Measurements from ENCODE around the gene NUP210.

Gene NUP210

DNA sequence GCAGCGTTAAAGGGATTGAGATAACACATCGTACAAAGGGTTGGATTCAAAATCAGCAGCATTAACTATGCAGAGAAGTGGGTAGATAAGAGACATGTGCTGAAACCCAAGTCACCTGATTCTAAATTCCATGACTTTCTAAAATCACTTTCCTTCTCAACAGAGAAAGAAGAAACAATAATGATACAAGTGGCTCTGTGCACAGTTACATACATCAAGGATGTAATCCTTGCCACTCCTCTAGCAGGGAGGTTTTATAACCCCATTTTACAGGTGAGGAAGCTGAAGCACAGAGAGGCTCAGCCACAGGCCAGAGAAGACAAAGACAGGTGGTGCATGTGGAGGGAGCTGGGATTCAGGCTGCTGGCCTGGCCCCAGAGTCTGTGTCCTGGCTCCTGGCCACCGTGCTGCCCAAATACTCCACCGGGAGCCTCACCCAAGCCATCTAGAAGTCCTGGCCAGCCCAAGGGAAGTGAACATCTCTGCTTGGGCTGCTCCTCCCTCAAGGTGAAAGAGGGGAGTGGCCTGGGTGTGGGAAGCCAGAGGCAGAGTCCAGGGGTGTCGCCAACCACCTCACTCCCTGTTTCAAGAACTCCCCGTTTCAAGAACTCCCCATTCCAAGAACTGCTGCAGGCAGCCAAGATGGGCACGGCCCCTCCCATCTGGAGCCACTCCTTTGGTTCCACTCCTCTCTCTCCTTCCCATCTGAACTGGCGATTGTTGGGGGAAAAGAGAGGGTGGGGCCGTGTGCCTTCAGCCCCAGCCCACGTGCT lies 147.1 kb downstream of the NUP210 start:
- DNase-seq: no peak

DNA sequence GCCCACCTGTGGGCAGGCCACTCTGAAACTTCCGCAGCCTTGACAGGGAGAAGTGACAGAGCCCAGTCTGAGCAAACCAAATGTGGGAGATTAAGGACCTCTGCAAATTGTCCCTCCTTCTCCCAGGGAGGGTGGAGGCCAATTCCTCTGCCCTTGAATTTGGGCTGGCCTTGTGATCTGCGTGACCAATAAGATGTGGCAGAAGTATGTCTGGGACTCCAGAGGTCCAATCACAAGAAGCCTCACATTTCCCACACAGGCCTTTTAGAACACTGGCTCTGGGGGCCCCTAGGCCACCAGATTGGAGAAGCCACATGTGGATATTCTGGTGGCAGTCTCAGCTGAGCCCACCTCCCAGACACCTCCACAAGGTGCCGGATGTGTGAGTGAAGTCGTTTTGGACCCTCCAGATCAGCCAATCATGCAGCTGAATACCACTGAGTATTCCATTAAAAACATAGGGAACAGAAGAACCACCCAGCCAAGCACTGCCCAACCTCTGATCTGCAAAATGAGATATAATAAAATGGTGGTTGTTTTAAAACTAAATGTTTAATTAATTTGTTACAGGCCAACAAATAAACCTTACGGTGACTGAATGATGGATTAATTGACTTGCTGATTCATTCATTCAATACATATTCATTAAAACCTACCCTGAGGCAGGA lies 150.3 kb downstream of the NUP210 start:
- no peak for DNase-seq

DNA sequence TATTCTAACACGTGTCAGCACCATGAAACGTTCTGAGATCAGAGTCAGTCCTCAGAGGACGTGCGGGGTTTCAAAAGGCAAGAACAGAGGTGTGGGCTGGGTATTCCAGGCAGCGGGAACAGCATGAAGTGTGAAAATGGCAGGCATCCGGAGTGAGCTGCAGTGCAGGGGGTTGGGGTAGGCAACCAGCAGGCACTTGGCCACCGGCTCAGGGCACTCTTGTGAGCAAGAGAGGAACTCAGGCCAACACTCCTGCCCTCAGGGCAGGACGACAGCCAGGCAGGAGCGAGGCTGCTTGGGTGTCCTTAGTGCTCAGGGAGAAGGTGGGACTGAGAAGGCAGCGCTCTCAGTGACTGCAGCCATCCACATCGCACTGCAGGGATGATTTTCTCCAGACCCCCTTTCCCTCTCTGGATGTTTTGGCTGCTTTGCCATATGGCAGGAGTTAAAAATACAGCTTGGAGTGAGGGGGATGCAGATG lies 151.1 kb downstream of the NUP210 start:
- DNase-seq: no peak

DNA sequence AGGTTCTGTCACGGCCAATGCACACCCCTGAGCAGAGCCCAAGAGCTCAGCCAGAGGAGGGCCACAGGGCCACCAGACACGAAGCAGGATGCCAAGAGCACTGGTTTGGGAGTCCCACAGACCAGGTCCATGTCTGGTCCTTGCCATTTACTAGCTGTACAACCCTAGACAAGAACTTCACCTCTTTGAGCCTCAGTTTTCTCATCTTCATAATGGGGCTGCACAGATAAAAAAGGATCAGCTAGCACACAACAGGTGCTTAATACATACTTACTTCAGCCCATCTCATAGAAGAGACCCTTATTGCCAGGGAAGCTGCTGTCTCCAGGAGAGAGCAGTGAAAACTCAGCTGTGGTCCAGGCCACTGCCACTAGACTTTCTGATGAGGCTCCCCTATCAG lies 152.0 kb downstream of the NUP210 start:
- no peak for DNase-seq

DNA sequence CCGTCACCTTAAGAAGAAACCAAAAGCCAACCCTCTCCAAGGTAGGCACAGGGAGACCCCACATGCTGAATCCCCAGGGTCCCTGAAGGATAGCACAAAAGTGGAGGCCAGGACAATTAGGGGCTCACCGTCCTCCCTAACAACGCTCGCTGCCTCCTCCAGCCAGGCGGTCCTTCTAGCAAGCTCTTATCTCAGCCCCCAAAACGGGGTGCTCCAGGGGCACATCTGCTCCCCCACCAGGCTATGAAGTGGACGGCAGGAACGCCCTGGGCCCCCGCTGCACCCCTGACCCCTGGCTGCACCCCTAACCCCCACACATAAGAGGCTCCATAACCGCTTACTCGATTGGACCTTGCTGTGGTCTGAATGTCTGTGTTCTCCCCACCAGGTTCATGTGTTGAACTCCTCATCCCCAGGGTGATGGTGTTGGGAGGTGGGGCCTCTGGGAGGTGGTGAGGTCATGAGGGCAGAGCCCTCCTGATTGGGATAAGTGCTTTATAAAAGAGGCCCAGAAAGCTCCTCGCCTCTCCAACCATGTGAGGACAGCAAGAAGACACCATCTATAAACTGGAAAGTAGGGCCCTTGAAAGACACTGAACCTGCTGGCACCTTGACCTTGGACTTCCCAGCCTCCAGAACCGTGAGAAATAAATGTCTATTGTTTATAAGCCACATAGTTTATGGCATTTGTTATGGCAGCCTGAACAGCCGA lies 153.3 kb downstream of the NUP210 start:
- DNase-seq: no peak

All from DMS 273 treated with DMSO at 0.1 percent for 48 hours (cell line).